GM18870 (cell line): ENCODE results near the gene COTL1.
"Not testable (repeated sequence)": the region's sequence is repeated elsewhere in the genome, so short reads cannot be mapped to it uniquely, and the experiment has no call there.

Experiments
- ATAC-seq: cut with Tn5 transposase; IDR thresholded peaks from one replicate; pipeline ENCODE4 v1.9.1; 2021; ENCODE audit warnings: moderate library complexity; ENCODE audit not compliant: unreplicated experiment

COTL1 gene

DNA sequence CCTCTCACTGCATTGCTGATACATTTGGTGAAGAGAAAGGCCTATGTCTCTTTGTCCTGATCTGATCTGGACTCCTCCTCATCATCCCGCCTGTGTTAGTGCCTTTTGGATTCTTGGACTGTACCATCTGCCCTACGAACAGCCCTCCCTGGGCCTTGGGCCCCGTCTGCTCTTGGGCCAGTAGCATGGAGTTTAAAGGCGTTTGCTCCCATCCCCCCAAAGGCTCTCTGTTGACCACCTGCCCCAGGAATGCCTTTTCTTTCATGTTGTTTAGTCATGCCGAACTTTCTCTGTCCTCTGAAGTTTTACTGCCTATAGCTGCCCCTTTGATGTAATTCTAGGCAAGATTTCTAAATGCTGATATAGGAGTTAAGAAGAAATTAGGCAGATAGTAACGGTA is 82.5 kb downstream of the COTL1 start:
- no peak for ATAC-seq

GRCh38 chr16:84534815-84535214 is 83.1 kb downstream of the COTL1 start:
- no peak for ATAC-seq

GRCh38 chr16:84532855-84533486 is 84.9 kb downstream of the COTL1 start:
- ATAC-seq = no peak

DNA sequence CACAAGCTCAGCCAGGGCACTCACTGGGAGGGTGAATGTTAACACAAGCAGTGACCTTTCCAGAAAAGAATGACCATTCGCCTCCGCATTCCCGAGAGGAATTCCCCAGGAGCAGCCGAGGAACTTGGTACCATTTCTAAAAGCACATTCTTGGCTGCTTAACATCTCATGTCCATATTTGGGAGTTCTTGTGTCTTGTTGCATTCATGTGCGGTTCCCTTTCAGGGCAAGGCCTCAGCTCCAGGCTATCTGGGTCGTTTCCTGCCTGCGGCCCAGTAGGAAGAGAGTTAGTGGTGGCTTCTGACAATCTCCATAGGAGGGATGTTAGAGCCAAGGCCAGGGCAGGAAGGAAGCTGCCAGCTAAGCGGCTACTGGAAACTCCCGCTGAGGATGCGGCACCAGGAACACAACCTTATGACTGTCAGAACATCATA is 85.6 kb downstream of the COTL1 start:
- ATAC-seq = no peak

GRCh38 chr16:84531671-84532111 is 86.2 kb downstream of the COTL1 start:
- no peak for ATAC-seq

DNA sequence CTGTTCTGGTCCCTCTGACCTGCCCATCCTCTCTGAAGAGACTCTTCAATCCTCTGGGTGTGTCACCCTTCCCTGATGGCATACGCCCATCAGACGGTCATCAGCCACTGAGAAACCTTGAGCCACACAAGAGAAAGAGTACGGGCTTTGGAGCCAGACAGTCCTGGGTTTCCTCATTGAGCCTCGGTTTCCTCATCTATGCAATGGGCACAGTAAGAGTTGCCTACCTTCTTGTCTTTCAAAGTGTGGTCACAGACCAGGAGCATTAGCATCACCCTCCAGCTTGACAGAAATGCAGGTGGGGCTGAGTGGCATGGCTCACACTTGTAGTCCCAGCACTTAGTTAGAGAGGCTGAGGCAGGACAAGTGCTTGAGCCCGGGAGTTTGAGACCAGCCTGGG is 87.3 kb downstream of the COTL1 start:
- ATAC-seq = no peak

GRCh38 chr16:84529607-84530006 is 88.3 kb downstream of the COTL1 start:
- no peak for ATAC-seq

- ATAC-seq = no peak
These were observed 89.6 kb downstream of the COTL1 start for GRCh38 chr16:84528322-84528721.

DNA sequence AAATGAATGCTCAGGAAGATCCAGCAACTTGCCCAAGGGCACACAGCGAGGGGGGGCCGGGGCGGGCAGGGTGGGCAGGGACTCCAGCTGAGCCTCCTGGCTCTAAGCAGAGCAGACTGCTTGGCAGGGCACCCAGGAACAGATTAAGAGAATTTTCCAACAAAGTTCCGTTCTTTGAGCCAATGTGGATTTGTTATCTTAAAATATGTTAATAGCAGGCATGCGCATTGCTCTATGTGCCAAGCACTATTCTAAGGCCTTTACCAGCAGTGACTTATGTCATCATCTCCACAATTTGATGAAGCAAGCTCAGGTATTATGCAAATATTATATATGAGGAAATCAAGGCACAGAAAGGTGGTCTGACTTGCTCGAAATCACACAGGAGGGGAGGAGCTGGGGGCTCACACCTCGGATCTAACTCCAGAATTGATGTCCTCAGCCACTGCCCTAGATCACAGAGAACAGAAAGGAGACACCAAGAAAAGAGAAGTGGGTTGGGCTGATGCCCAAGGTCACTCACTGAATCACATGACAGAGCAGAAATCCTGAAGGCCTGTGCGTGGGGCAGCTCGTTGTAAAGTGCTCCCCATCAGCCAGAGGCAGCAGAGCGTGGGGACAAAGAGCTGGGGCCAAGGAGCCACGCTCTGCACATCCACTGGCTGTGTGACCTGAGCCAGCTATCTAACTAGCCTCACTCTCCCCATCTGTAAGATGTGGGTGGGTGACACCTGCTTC is 90.2 kb downstream of the COTL1 start:
- ATAC-seq = no peak

GRCh38 chr16:84526794-84527531 is 90.9 kb downstream of the COTL1 start:
- ATAC-seq = no peak

- not testable (repeated sequence) for ATAC-seq
These were observed 92.8 kb downstream of the COTL1 start for GRCh38 chr16:84524941-84525581.

- ATAC-seq = no peak
These were observed 93.4 kb downstream of the COTL1 start for GRCh38 chr16:84524346-84524920.

GRCh38 chr16:84521497-84521770 is 96.4 kb downstream of the COTL1 start:
- no peak for ATAC-seq

GRCh38 chr16:84520725-84521496 is 97.0 kb downstream of the COTL1 start:
- ATAC-seq = no peak

DNA sequence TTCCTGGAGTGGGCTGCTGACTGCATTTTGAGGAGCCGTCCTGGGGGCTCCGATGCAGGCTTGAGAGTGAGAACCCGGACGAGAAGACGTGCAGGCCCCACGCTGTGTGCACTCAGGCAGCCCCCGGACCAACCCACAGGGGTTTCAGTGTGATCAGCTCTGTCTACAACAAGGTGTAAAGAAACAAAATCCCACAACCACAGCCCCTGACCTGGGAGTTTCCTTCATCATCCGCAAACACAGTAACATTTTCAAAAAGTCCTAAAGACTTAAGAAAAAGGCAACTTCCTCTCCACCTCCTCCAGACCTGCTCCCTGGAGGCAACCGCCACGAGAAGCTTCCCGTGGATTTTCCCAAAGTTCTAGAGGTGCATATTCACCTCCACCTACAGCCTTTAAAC is 98.0 kb downstream of the COTL1 start:
- no peak for ATAC-seq

- ATAC-seq = no peak
These were observed 99.0 kb downstream of the COTL1 start for GRCh38 chr16:84518804-84519341.

DNA sequence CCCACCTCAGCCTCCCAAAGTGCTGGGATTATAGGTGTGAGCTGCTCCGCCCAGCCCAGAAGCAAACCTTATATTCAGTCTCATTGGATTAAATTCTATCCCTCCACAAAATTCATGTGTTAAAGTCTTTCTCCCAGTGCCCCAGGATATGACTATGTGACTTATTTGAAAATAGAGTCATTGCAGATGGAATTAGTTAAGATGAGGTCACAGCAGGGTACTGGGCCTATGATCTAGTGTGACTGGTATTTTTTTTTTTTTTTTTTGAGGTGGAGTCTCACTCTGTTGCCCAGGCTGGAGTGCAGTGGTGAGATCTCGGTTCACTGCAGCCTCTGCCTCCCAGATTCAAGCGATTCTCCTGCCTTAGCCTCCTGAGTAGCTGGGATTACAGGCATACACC is 99.7 kb downstream of the COTL1 start:
- not testable (repeated sequence) for ATAC-seq

DNA sequence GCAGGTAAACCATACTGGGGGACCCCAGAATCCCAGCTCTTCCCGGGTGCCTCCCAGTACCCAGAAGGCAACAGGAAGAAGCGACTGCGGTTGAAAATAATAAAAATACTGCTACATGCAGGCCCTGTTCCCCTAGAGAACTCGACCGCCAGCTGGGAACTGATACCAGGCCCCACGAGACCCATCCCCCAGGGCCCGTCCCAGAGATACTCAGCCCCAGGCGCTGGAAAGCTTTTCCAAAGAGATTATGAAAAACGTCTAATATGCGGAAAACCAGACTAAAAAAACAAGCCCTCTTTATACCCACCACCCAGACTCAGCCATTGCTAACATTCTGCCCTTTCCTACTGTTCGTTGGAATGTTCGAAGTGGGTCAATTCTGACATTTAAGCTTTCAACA is 100.5 kb downstream of the COTL1 start:
- ATAC-seq = no peak
